Muscle of arm (tissue), 12 donors: Measurements from ENCODE around the gene FHL2. TPM values are rescaled to one million over a fixed set of nuclear protein-coding genes. Genes with fewer than 3 reads are reported as not detected.

Experiments used
- DNase-seq: peaks from one replicate; pipeline ENCODE4 v3.0.0-alpha.2; 2013
- polyA plus RNA-seq, 12 donors: library from polyadenylated mRNA; unstranded; fragments of 120-200 nt; gene quantifications; one replicate each; pipeline ENCODE4 v1.2.1, GENCODE V29; 2013; ENCODE audit not compliant: insufficient read length in 12 of 12

FHL2 gene
- polyA plus RNA-seq, 12 donors: 19.7 to 63.3 (median 45.1) TPM; not detected in 1

DNA sequence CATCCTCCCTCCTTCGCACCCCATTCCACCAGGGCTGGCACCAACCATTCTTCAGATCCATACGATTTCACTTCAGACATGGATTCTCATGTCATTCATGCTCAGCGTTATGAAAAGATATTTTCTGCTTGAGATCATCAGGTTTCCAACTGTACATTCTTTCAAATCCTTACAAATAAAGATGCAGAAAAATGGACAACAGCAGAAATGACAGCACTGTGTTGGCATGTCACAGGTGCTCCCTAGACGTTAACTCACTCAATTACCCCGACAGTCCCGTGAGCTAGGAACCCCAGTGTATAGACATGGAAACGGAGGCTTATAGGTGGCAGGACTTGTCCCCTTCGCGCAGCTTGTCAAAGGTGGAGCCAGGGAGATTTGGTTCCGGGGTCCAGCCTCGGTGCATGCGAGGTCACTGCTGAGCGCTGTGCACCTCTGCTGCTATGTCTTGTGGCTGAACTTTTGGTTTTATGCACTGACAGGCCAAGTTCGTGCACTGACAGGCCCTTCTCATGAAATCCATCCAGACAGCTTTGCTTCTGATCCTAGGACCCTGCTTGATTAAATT is 17.7 kb downstream of the FHL2 start:
- DNase-seq: no peak

DNA sequence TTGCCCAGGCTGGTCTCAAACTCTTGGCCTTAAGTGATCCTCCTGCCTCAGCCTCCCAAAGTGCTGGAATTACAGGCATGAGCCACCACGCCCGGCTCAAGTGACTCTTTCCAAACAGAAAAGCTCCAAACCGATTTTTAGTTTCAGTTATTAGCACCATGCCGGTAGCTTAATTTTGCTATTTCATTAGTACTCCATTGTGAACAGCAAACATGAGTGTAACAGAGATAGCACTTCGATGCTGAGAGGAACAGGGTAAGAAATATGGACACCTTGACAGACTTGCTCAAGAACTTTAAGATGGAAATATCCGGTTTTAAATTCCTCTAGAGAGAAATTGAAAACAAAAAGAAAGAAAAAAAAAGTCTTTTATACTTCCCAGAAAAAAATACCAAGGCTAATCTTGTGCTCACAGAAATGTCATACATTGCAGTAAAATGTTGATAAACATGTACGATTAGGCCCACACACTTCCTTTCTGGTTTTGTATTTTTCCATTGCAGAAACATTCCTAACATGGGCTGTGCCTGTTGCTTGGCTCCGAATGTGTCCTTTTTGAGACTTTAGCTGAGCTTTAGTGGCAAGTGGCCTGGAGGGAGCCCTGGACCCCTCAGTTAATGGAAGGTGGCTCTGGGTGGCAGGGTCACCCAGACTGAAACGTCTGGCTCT is 18.3 kb downstream of the FHL2 start:
- DNase-seq: no peak

DNA sequence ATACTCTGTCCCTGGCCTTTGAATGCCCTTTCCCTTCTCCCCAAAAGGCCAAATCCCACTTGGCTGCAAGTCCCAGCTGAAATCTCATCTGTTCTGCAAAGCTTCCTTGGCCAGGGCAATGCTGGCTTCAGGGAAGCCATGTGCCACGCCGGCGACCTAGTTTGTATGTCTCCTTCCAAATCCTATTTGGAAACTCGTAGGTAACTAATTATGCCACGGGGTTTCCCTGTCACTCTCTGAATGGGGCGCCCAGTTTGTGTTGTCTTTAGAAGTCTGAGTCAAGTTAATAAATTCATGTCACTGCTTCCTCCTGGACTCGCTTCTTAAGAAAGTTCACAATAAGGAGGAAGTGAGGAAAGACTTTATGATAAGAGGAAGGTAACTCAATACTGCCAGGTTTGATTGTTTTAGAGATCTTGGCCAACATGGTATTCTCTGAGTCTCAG is 19.1 kb downstream of the FHL2 start:
- no peak for DNase-seq

DNA sequence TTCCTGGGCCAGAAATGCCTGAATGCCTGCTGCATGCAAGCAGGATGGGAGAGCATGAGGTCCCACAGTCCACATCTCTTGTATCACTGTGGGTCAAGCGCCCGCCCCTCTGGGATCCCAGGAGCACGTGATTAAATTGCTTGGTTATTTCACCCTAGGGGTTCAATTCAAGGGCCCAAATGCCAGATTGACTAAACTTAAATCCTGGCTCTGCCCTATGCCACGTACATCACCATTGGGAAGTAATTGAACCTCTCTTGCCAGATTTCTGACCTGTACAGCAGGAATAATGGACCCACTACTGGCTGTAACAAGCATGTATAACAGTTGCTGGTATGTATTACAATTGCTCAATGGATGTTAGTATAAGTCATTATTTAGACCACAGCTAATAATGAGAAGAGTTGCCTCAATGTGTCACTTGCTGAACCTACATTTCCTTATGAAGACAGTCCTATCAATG is 19.9 kb downstream of the FHL2 start:
- DNase-seq: no peak

DNA sequence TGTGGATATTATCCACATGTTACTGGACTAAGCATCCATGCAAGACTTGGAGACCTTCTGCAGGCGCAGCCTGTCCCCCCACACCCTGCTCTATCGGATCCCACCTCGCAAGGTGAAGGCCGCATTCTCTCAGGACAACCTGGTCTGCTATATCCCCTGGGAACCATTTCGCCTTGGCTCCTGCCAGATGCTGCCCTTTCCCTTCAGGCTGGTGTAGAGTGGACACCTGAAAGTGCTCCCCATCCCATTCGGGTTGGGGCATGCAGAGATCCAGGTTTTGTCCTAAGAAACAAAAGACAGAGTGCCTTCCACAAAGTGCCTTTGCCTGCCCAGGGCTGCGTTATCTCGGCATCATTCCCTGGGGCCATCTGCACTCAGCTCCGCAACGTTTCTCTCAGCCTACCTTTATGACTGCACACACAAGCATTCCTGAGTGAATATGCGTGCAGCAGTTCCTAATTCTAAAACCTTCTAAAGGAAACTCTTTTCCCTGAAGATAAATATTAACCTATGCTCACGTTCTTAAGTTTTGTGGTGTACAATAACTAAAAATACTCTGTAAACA is 20.5 kb downstream of the FHL2 start:
- DNase-seq: no peak

DNA sequence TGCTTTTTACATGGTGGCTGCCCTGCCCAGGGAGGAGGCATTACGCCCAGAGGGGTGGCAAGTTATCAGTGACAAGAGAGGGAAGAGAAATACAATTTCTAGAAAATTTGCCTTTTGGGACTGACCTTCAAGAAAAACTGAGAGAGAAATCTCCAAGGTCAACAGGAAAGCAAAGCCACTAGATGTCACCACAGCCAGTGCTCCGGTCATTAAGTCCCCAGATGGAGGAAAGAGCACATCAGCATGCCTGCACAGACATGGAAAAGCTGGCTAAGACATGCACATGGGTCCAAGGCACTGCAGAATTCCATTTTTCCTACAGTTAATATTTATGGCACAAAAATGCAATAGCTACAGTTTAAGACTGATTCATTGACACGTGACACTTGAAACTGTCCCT is 21.0 kb downstream of the FHL2 start:
- no peak for DNase-seq

DNA sequence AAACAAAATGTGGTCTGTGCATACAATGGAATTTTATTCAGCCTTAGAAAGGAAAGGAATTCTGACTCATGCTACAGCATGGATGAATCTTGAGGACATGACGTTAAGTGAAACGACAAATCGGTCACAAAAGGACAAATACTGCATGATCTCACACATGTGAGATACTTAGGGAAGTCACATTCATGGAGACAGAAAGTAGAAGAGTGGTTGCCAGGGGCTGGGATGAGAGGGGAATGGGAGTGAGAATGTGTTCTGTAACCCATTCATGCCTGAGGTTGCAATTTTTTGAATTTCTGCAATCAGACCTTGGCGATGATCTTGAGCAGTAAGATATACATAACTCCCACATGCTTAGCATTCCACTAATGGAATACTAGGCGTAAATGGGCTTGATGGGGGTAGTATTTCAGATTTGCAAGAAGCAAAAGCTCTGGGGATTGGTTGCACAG is 22.0 kb downstream of the FHL2 start:
- DNase-seq: no peak

DNA sequence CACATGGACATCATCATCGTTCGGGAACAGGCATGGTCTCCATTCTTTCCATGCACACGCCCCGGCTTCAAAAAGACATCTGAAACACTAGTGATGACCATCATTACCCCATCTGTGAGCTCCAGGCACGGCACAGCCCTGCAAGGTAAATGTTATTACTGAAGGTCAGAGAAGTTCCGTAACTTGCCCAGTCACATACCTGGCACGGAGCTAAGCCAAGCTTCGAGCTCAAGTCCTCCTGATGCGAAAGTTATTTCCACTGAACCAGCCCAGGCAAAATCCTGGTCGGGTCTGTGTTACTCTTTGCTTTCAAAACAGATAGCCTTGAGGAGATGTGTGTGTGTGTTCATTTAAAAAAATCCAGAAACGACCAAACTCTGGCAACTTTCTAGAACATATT is 22.8 kb downstream of the FHL2 start:
- DNase-seq: no peak

DNA sequence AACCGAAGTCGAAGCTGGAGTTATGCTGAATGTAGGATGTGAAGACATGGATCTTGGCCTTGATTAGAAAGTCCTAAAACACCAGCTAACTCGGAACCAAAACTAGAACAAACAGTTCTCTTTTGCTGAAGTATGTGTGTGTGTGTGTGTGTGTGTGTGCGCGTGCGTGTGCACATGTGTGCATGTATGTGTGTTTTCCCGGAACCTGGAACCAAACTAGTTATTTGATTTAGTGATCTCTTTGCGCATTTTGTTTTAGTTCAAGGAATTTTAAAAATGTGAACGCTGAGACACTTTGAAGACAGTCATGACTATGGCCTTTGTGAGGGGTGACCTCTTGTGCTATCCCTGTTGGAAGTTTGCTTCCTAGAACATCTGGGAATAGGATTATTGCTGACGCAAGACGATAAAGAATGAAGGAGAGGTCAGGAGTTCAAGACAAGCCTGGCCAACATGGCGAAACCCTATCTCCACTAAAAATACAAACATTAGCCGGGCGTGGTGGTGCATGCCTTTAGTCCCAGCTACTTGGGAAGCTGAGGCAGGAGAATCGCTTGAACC is 23.8 kb downstream of the FHL2 start:
- DNase-seq: no peak

DNA sequence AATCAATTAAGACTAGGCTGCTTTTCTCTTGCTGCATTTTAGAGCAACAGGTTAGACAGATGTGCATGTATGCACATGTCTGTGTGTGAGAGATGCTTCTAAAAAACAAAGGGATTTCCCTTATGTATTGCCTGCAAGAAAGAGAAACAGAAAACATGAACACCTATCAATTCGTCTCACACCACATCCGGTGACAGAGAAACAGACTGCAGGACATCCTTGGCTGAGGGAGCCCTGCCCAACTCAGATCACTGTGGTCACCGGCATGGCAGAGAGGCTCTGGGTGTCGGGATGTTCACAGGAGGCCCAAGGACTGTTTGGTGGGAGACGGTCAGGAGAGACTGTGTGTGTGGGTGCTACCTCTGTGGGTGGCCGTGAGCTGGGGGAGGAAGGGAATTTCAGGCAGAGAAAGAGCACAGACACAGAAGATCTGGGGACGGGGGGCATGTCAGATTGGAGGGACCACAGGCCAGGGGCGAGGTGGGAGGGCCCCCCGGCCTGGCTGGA is 24.9 kb downstream of the FHL2 start:
- DNase-seq: no peak

DNA sequence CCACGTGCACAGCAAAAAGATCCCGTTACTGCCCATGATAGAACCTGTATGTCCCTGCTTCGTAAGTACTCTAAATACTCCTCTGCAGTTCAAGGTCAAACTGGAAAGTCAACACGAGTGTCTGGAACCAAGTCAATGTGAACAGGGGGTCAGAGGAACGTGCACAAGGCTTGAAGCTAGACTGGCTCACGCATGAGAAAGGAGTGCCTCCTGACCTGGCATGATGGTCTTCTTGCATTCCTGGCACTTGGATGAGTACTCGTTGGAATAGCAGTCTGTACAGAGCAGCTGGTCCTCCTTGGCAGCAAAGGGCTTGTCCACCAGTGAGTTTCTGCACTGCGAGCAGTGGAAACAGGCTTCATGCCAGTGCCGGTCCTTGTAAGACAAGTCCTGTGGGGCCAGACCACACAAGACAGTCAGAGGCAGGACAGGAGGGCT is 25.5 kb downstream of the FHL2 start:
- DNase-seq: peak; percentile 41

DNA sequence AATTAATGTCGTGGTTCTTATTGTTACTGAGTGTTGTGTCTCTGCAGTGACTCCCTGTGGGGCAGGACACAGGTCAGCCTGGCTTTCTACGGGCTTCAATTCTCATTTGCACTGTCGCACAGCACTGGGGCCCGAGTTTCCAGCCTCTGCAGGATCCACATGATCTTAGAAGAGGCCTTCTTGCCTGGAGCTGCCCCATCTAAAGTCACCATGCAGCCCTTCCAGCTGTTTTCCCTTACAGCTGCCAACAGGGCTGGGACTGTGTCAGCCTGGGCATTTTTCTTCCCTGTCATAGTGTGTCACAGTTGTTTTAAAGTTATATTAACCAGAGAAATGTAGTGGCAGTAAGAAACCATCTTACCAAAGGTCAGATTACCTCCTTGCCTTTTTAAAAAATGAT is 27.0 kb downstream of the FHL2 start:
- DNase-seq: no peak

DNA sequence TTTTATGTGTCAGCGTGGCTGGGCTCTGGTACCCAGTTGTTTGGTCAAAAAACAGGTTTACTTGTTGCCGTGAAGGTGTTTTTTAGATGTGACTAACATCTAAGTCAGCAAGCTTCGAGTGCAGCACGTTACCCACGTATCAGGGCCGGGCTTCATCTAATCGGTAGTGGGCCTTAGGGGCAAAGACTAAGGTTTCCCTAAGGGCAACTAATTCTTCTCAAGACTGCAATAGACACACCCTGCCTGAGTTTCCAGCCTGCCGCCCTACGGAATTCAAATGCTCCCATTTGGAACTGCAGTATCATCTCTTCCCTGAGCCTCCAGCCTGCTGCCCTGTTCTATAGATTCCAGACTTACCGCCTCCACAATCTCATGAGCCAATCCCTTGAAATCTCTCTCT is 27.7 kb downstream of the FHL2 start:
- DNase-seq: no peak

DNA sequence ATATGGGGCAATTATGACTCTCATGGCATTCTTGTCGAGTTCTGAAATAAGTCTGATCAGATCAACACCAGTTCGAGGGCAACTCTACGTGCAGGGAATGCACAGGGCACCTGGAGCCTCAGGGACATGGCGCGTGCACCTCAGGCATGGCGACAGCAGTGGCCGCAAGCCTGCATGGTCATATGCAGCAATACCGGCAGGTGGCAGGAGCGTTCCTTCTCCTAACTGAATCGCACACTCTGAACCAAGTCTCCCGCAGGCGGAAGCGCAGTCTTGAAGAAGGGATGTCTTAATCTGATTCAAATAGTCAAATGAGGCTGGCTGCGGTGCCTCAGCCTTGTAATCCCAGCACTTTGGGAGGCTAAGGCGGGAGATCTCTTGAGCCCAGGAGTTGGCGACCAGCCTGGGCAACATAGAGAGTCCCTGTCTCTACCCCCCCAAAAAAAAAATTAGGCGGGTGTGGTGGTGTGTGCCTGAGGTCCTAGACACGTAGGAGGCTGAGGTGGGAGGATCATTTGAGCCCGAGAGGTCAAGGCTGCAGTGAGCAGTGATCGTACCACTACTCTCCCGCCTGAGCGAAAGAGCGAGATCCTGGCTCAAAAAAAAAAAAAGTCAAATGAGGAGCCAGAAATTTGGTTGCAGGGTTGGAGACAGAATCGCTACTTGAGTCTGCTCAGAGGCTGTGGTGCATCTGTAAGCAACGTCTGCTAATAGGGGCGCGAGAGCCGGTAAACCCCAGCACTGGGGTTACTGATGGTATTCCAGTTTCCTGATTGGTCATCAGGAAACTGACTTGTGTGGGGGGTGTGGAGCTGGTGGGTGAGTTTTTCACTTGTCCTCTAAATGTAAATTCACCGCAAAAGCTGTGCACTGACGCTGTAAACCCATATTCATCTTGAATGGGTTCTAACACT is 28.8 kb downstream of the FHL2 start:
- DNase-seq: peak; percentile 83

DNA sequence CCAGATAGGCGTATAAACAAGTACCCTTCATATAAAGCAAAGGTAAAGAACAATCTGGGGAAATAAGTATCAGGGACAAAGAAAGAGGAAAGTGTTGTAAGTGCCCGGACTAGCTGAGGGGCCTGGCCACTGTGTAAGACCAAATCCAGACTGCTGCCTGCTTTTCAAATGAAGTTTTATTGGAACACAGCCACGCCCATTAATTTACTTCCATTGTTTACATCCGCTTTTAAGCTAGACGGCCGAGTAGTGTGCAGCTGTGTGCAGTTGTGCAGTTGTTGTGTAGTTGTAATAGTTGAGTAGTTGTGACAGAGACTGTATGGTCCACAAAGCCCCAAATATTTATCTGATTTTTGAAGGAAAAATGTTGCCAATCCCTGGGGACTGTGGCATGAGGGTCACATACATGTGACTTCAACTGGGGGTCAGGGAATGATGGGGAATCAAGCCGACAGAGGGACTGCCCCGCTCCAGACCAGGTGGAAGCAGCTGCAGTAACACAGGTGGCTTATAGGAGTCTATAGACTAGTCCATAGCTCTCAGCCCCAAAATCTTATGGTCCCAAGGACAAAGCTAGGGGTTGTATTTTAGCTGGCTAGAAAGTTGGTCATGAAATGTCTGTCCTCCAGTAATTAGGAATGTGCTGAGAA is 30.0 kb downstream of the FHL2 start:
- DNase-seq: no peak

DNA sequence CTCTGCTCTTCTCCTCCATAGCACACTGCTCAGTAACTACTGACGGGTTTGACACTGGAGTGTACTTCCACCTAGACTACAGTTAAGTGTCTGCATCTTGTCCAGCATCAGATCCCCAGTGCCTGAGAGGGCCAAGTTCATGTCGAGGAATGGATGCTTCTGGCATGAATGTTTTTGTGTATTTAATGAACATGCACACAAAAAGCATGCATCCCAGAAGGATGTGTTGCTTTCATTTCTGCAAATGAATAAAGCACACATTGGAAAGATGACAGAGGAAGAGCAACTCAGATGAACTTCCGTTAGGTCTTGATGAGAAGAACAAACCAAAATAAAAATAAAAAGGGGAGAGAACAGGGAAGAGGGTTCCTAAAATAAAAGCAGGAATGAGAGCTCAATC is 33.6 kb downstream of the FHL2 start:
- DNase-seq: no peak

DNA sequence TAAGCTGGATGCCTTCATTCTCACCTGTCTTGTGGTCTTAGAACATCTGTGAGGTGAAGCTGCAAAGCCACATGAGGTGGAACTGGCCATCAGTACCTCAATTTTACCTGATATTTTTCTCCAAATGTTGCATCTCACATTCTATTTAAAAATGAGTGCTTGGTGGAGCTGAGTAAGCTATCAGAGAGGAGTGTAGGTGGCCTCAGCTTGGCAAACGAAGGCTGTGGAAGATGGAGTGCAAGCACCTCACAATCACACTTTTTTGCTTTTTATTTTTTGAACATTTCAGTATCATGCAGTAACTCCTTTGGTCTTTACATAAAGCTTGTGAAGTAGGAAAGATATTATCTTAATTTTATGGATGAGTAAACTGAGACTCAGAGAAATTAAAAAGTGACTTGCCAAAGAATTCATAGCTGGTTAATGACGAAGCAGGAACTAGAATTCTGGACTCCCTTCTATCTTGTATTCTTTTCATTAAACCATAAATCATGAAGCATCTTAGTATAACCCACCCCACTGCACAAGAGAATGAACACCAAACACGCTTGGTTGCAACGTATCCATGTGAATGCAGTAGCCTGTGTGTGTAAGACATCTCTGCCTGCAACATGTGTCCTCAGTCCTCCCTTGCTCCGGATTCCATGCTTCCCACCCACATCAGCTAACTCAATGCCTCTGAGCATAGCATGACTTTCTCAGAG is 34.3 kb downstream of the FHL2 start:
- DNase-seq: no peak

DNA sequence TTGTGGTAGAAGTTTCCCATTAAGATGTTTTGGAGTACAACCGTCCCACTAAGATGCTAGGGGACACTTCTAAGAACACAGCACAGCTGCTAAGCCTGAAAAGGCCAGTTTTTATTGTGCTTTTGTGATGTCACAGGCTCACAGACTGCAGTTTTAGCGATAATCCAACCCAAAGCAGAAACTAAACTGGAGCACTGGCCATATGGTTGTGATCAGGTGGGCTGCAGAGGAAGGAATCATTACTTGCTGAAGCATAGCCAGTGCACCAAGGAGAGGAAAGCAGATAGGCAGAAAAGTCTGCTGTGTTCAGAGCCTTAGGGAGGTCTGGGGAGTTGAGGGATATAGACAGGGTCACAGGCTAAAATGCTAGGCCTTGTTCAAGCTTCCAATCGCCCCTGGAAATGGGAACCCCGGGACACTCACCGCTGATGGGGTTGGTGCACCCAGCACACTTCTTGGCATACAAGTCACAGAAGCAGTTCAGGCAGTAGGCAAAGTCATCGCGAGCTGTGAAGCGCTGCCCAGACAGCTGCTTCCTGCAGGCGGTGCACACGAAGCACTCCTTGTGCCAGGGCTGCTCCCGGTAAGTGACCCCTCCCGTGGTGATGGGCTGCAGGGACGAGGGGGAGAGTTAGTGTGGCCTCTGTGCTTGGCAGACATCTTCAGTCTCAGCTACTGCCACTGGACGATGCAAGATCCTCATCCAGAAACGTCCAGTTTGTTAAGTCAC is 35.8 kb downstream of the FHL2 start:
- peak; percentile 54 for DNase-seq

DNA sequence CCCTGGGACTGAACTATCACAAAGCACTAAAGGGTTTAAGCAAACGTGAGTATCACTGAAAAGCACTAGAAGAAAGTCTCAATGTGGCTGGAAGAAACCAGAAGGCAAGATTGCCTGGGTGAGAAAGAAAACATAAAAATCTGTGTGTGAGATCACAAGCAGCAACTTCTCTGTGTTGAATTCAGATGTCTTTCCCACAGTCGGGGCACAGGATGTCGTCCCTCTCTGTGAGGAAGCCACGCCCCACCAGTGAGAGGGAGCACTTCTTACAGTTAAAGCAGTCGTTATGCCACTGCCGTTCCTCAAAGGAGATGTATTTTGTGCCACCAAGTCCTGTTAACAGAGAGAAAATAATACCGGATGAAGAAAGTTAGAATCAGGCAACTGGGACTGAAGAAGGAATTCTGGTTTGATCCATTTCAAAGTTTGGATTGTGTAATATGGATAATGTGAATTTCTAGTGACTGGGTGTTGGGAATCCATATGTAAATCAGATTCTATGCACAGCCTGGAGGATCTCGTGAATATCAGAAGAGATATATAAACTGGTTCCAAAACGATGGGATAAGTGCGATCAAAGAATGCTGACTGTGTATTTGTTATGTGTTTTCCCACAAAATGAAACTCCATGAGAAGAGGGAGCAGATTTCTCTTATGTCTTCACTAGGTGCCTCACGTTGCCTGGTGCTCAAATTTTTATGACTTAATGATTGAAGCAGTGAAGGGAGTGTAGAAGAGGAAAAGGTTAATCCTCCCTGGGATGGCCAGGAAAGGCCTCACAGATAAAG is 37.6 kb downstream of the FHL2 start:
- DNase-seq: no peak
